NT2/D1 (cell line): Measurements from ENCODE around the gene CAPZA2.
"Not testable (repeated sequence)": the region's sequence is repeated elsewhere in the genome, so short reads cannot be mapped to it uniquely, and the experiment has no call there.

ENCODE experiments used
- SUZ12 ChIP-seq: IDR thresholded peaks from 2 replicates; pipeline ENCODE4 v1.6.1; 2011; ENCODE audit not compliant: insufficient read length, insufficient read depth; ENCODE audit errors: extremely low read depth
- YY1 ChIP-seq: IDR thresholded peaks from 2 replicates; pipeline ENCODE4 v1.6.1; 2011; ENCODE audit not compliant: insufficient read length, insufficient read depth
- ZNF274 ChIP-seq: IDR thresholded peaks from 2 replicates; pipeline ENCODE4 v1.6.1; 2011; ENCODE audit warnings: mild to moderate bottlenecking, low read depth, low read length

DNA sequence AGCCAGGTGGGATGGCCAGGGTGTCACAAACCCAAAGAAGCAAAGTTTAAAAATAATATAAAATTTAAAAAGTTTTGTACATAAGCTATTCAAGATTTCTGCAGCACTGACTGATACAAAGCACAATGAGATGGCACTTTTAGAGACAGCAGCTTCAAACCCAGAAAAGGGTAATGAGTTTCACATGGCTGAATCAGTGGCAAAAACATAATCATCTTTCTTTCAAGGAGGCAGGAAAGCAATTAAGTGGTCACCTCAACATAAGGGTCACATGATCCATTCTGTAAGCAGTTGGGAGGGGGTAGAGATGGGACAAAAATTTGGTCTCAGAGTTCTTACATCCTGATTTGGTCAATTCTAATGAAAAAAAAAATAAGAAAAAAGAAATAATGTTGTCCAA is 108.8 kb downstream of the CAPZA2 start:
- TF ChIP-seq SUZ12, YY1, ZNF274: not testable (repeated sequence)
